Renal pelvis (tissue), 4 donors: ENCODE data around the gene OXLD1. TPM values are rescaled to one million over a fixed set of nuclear protein-coding genes. Genes with fewer than 3 reads are reported as not detected.
A peak's percentile ranks its signal among the peaks of the same experiment; 100 is the strongest.

Experiments used
- DNase-seq: peaks from one replicate; pipeline ENCODE4 v3.0.0-alpha.2; 2013
- polyA plus RNA-seq, 3 donors: library from polyadenylated mRNA; unstranded; fragments of 120-200 nt; gene quantifications; one replicate each; pipeline ENCODE4 v1.2.1, GENCODE V29; 2013; ENCODE audit not compliant: insufficient read length in 3 of 3

Gene OXLD1
- polyA plus RNA-seq, 3 donors, result 18.9 to 24.0 (median 22.3) TPM

GRCh38 chr17:81660441-81660840, 6.0 kb downstream of the OXLD1 start:
- no peak for DNase-seq

- DNase-seq, result no peak
Observed at GRCh38 chr17:81659038-81659437, 7.4 kb downstream of the OXLD1 start.

GRCh38 chr17:81656835-81657234, 9.6 kb downstream of the OXLD1 start:
- DNase-seq, result no peak

DNA sequence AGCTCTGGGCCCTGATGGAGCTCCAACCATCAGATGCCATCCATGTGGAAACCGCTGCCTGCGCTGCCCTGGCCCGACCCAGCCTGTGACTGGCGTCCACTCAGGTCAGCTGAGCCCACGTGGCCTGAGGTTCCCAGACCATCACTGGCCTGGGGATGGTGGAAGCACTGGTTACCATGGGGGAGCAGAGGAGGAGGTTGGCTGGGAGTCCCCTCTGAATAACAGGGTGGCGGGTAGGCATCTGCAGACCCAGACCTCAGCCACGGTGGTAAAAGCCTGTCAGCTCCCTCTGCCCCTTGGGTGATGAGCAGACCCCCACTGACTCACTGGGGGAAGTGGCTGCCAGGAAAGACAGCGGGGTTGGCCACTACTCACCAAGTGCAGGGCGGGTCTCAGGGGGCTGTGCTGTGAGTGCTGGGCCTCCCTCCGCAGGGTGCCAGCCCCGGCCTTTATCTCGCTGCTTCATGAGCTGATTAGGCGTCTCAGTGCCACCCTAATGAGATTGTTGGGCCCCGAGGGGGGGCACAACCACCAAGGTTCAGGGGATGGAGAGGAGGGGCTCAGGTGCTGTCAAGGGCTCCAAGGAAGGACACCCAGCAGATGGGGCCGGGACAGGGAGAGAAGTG, 10.2 kb downstream of the OXLD1 start, which contains the start of gene PDE6G:
PDE6G (minus strand) TSS at position 425 of the 626 bp plus-strand sequence. CDS start 3,237 bp downstream, outside the sequence.
- DNase-seq, result no peak

- no peak for DNase-seq
Observed at GRCh38 chr17:81655378-81656117, 10.9 kb downstream of the OXLD1 start.

DNA sequence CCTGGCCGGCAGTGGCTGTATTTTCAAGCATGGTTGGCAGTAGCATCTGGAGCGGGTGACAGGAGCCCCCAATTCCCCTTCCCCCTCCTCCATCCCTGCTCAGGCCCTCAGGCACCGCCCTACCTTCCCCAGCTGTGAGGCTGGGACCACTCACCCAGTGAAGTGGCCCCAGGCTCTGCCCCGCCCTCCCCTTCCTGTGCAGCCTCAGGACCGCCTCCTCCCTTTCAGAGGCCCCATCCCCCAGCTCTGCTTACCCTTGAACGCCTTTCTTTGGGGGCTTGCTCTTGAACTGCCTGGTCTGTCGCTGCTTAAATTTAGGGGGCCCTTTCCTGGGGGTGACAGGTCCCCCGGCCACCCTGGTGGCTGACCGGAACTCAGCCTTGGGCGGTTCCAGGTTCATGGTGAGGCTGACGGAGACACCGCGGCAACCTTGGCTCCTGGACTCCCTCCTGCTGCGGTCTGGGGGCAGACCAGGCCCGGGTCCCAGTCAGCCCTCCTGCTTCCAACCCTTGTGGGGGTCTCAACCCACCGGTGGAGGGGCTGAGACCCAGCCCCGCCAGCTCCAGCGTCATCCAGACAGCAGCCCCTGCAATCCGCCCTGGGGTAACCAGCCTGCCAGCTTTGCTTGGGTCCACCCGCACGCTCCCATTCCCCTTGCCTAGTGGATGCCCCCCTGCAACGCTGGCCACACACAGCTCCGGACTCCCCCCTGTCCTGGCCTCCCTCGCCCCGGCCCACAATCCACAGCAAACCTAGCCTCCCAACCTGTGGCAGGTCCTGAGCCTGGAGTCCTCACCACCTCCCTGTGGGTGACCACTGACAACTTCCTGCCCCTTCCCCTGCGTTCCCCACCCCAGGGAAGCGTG, 13.3 kb downstream of the OXLD1 start:
- DNase-seq, result no peak

- DNase-seq, result no peak
Observed at GRCh38 chr17:81651692-81652091, 14.7 kb downstream of the OXLD1 start.

GRCh38 chr17:81650951-81651350, 15.5 kb downstream of the OXLD1 start:
- no peak for DNase-seq

DNA sequence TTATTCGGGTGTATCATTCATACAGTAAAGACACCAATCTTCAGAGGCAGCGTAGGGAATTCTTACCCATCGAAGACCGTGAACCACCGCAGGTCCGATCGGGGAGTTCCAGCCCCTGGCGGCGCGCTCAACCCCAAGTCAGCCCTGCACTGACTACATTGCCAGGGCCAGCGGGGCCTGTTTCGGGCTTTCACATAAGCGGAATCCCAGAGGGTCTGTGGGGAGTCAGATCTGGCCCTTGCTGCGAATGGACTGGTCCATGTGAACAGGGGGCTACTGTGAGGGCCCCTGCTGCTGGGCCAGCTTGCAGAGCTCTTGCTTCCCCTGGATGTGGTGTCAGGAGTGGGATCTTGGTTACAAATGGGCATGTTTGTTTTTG, 17.7 kb downstream of the OXLD1 start:
- DNase-seq, result no peak

GRCh38 chr17:81648013-81648706, 18.2 kb downstream of the OXLD1 start:
- no peak for DNase-seq

DNA sequence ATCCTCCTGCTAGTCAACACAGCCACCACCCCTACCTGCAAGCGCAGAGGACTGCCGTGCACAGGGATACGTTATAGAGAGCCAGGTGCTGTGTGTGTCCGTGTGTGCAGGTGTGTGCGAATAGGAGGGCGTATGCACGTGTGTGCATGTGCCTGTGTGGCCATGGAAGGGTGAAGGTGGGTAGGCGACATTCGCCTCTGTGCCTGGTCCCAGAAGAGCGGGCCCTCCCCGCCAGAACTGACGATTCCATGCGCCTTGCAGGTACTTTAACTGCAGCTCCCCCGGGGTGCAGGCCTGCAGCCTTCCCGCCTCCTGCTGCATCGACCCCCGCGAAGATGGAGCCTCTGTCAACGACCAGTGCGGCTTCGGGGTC, 18.8 kb downstream of the OXLD1 start:
- DNase-seq, result no peak

DNA sequence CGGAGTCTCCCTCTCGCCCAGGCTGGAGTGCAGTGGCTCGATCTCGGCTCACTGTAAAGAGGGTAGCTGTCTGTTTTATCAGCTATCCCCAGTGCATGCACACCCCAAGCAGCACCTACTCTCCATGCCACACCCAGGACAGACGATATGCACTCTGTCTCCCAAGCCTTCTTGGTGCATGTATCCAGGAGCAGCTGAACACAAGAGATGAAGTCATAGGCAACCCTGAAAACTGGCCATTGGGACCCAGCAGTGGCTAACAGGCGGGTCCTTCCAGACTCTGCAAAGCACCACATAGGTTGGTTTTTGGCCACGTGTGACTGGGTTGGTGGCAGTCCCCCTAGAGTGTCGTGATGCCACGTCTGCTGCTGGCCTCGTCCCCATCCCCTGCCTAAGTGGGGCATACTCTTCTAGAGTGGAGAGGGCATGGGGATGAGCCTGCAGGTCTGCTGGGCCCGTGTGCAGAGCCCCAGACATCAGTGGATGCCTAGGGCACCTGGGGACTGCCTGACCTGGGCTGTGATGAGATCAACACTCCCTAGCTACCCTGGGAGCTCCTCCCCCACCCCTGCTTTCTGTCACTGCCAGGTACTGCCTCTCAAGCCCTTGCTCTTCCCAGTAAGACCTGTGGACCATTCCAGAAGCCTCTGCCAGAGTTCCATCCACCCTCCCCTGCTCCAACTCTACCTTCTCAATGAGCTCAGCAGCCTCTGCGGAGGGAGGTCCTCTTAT, 19.4 kb downstream of the OXLD1 start:
- DNase-seq, result no peak

DNA sequence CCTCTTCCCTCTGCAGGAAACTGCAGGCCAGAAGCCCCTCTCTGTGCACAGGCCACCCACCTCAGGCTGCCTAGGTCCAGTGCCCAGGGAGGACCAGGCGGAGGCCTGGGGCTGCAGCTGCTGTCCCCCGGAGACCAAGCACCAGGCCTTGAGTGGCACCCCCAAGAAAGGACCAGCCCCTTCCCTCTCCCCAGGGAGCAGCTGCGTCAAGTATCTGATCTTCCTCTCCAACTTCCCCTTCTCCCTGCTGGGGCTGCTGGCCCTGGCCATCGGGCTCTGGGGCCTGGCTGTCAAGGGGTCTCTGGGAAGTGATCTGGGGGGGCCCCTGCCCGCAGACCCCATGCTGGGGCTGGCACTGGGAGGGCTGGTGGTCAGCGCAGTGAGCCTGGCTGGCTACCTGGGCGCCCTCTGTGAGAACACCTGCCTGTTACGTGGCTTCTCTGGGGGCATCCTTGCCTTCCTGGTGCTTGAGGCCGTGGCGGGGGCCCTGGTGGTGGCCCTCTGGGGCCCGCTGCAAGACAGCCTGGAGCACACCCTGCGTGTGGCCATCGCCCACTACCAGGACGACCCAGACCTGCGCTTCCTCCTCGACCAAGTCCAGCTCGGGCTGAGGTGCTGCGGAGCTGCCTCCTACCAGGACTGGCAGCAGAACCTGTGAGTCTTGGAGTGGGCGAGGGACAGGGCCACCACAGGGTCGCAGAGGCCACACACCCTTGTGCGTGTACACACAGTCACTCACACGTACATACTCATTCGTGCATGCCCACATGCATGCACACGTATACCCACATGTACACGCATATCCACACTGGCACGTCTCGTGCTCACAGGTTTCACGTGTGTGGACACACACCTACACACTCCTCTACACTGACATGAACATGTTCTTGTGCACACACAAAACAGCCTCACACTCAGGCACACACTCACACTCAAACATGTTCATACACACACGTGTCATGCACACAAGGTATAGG, 21.1 kb downstream of the OXLD1 start:
- no peak for DNase-seq

GRCh38 chr17:81644496-81644895, 21.9 kb downstream of the OXLD1 start:
- no peak for DNase-seq

GRCh38 chr17:81641825-81642489, 24.4 kb downstream of the OXLD1 start:
- DNase-seq, result no peak

- no peak for DNase-seq
Observed at GRCh38 chr17:81640011-81640410, 26.4 kb downstream of the OXLD1 start.

DNA sequence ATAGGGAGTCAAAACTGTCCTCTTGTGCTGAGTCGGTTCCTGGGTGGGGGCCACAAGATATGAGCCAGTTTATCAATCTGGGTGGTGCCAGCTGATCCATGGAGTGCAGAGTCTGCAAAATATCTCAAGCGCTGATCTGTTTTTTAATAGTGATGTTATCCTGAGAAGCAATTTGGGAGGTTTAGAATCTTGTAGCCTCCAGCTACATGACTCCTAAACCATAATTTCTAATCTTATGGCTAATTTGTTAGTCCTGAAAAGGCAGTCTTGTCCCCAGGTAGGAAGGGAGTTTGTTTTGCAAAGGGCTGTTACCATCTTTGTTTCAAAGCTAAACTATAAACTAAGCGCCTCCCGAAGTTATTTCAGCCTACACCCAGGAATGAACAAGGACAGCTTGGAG, 27.7 kb downstream of the OXLD1 start:
- no peak for DNase-seq

- peak; percentile 86 for DNase-seq
Observed at GRCh38 chr17:81636505-81637288, 29.7 kb downstream of the OXLD1 start, which contains the start of the genes NPLOC4 and TSPAN10. NPLOC4 (minus strand) TSS chr17:81637112; CDS start chr17:81636930, 182 bp downstream. TSPAN10 (plus strand) TSS chr17:81637196; CDS start chr17:81642413, 5,217 bp downstream.
